Measurements from ENCODE around the gene ZP1.
A peak's percentile ranks its signal among the peaks of the same experiment; 100 is the strongest.

The ZP1 gene

GRCh38 chr11:60910711-60911380 is 43.5 kb downstream of the ZP1 start:
- in situ Hi-C loops (cut with MboI; ENCODE audit: low sequenced_read_pairs): loop anchor here (25.0 kb wide), 1 partner anchor 799 kb away; no protein-coding TSS in a partner anchor
- peaks cover 14% of the 10 kb centered on the region for H3K27me3 ChIP-seq (ENCODE audit: low read depth)
- H3K4me3 ChIP-seq: no peak overlapping the region
- H3K9me3 ChIP-seq: no peaks in the 10 kb centered on the region
- H3K36me3 ChIP-seq (replicated peaks): peaks cover 6% of the 10 kb centered on the region; the same call in 1 of the 2 replicates
- DNase-seq (ENCODE audit: low spot score in 2 of 2): no peak
- H3K4me1 ChIP-seq: peaks cover 7% of the 10 kb centered on the region

- Histone ChIP-seq H3K27me3 (ENCODE audit: low read depth) (peaks cover 14% of the 10 kb centered on the region), H3K36me3 (replicated peaks) (peaks cover 6% of the 10 kb centered on the region), H3K4me1 (peaks cover 13% of the 10 kb centered on the region), H3K9me3 (no peaks in the 10 kb centered on the region), H3K4me3 (no peak overlapping the region)
- in situ Hi-C loops (cut with MboI; ENCODE audit: low sequenced_read_pairs): loop anchor here (25.0 kb wide), 1 partner anchor 800 kb away; no protein-coding TSS in a partner anchor
- DNase-seq (ENCODE audit: low spot score in 2 of 2): no peak
Measured at GRCh38 chr11:60912223-60912850, 45.0 kb downstream of the ZP1 start.

GRCh38 chr11:60912851-60913528 is 45.6 kb downstream of the ZP1 start:
- H3K9me3 ChIP-seq: no peaks in the 10 kb centered on the region
- no peak overlapping the region for H3K4me3 ChIP-seq
- peaks cover 6% of the 10 kb centered on the region for H3K36me3 ChIP-seq (replicated peaks)
- peaks cover 14% of the 10 kb centered on the region for H3K27me3 ChIP-seq (ENCODE audit: low read depth)
- peaks cover 15% of the 10 kb centered on the region for H3K4me1 ChIP-seq
- in situ Hi-C loops (cut with MboI; ENCODE audit: low sequenced_read_pairs): loop anchor here (25.0 kb wide), 1 partner anchor 801 kb away; no protein-coding TSS in a partner anchor
- no peak for DNase-seq (ENCODE audit: low spot score in 2 of 2)

- H3K4me3 ChIP-seq: peak within 1 kb of the TSS; percentile 63
- peak; percentile 86 to 89 for DNase-seq (ENCODE audit: low spot score in 2 of 2)
- H3K27me3 ChIP-seq (ENCODE audit: low read depth): peaks cover 9% of the 10 kb centered on the region
- H3K4me1 ChIP-seq: peaks cover 17% of the 10 kb centered on the region
- no peaks in the 10 kb centered on the region for H3K9me3 ChIP-seq
- in situ Hi-C loops (cut with MboI; ENCODE audit: low sequenced_read_pairs): loop anchor here (25.0 kb wide), 1 partner anchor 802 kb away; no protein-coding TSS in a partner anchor
- H3K36me3 ChIP-seq (replicated peaks): peaks cover 11% of the 10 kb centered on the region
Measured at GRCh38 chr11:60913793-60914632, 46.7 kb downstream of the ZP1 start, which contains the start of gene TMEM109. TMEM109 (plus strand) TSS chr11:60914158; CDS start chr11:60919694, 5,536 bp downstream.

GRCh38 chr11:60914633-60915247 is 47.4 kb downstream of the ZP1 start:
- Histone ChIP-seq H3K4me1 (peaks cover 17% of the 10 kb centered on the region), H3K27me3 (ENCODE audit: low read depth) (peaks cover 3% of the 10 kb centered on the region), H3K4me3 (peak overlapping the region; percentile 63), H3K9me3 (no peaks in the 10 kb centered on the region), H3K36me3 (replicated peaks) (peaks cover 16% of the 10 kb centered on the region)
- in situ Hi-C loops (cut with MboI; ENCODE audit: low sequenced_read_pairs): loop anchor here (25.0 kb wide), 1 partner anchor 802 kb away; no protein-coding TSS in a partner anchor
- peak in 1 of 2 experiments; percentile 50 for DNase-seq (ENCODE audit: low spot score in 2 of 2)

- peak; percentile 91 to 96 for DNase-seq (ENCODE audit: low spot score in 2 of 2)
- Histone ChIP-seq H3K36me3 (replicated peaks) (peaks cover 23% of the 10 kb centered on the region), H3K27me3 (ENCODE audit: low read depth) (peaks cover 3% of the 10 kb centered on the region), H3K4me3 (peak overlapping the region; percentile 63), H3K4me1 (peaks cover 17% of the 10 kb centered on the region), H3K9me3 (no peaks in the 10 kb centered on the region)
- in situ Hi-C loops (cut with MboI; ENCODE audit: low sequenced_read_pairs): loop anchor here (25.0 kb wide), 1 partner anchor 803 kb away; no protein-coding TSS in a partner anchor
Measured at GRCh38 chr11:60915248-60915914, 48.0 kb downstream of the ZP1 start.

- no peaks in the 10 kb centered on the region for H3K27me3 ChIP-seq (ENCODE audit: low read depth)
- H3K4me1 ChIP-seq: peaks cover 17% of the 10 kb centered on the region
- no peak for DNase-seq (ENCODE audit: low spot score in 2 of 2)
- in situ Hi-C loops (cut with MboI; ENCODE audit: low sequenced_read_pairs): loop anchor here (25.0 kb wide), 1 partner anchor 804 kb away; no protein-coding TSS in a partner anchor
- no peaks in the 10 kb centered on the region for H3K9me3 ChIP-seq
- no peak overlapping the region for H3K4me3 ChIP-seq
- H3K36me3 ChIP-seq (replicated peaks): peaks cover 36% of the 10 kb centered on the region
Measured at GRCh38 chr11:60916669-60917206, 49.4 kb downstream of the ZP1 start.

GRCh38 chr11:60917267-60917666 is 49.9 kb downstream of the ZP1 start:
- H3K4me3 ChIP-seq: no peak overlapping the region
- in situ Hi-C loops (cut with MboI; ENCODE audit: low sequenced_read_pairs): loop anchor here (25.0 kb wide), 1 partner anchor 805 kb away; no protein-coding TSS in a partner anchor
- peaks cover 42% of the 10 kb centered on the region for H3K36me3 ChIP-seq (replicated peaks)
- H3K27me3 ChIP-seq (ENCODE audit: low read depth): no peaks in the 10 kb centered on the region
- no peaks in the 10 kb centered on the region for H3K9me3 ChIP-seq
- H3K4me1 ChIP-seq: peaks cover 17% of the 10 kb centered on the region
- no peak for DNase-seq (ENCODE audit: low spot score in 2 of 2)

GRCh38 chr11:60918251-60918938 is 51.1 kb downstream of the ZP1 start:
- H3K9me3 ChIP-seq: no peaks in the 10 kb centered on the region
- in situ Hi-C loops (cut with MboI; ENCODE audit: low sequenced_read_pairs): loop anchor here (25.0 kb wide), 1 partner anchor 806 kb away; no protein-coding TSS in a partner anchor
- no peaks in the 10 kb centered on the region for H3K27me3 ChIP-seq (ENCODE audit: low read depth)
- peaks cover 43% of the 10 kb centered on the region for H3K36me3 ChIP-seq (replicated peaks)
- DNase-seq (ENCODE audit: low spot score in 2 of 2): no peak
- no peak overlapping the region for H3K4me3 ChIP-seq
- peaks cover 16% of the 10 kb centered on the region for H3K4me1 ChIP-seq

- Histone ChIP-seq H3K9me3 (no peaks in the 10 kb centered on the region), H3K4me1 (peaks cover 15% of the 10 kb centered on the region), H3K27me3 (ENCODE audit: low read depth) (no peaks in the 10 kb centered on the region), H3K4me3 (no peak overlapping the region), H3K36me3 (replicated peaks) (peaks cover 43% of the 10 kb centered on the region)
- no peak for DNase-seq (ENCODE audit: low spot score in 2 of 2)
- in situ Hi-C loops (cut with MboI; ENCODE audit: low sequenced_read_pairs): loop anchor here (25.0 kb wide), 1 partner anchor 807 kb away; no protein-coding TSS in a partner anchor
Measured at GRCh38 chr11:60918939-60919265, 51.6 kb downstream of the ZP1 start.

GRCh38 chr11:60919320-60919719 is 52.0 kb downstream of the ZP1 start:
- no peaks in the 10 kb centered on the region for H3K9me3 ChIP-seq
- H3K4me3 ChIP-seq: no peak overlapping the region
- H3K36me3 ChIP-seq (replicated peaks): peaks cover 43% of the 10 kb centered on the region
- H3K27me3 ChIP-seq (ENCODE audit: low read depth): no peaks in the 10 kb centered on the region
- in situ Hi-C loops (cut with MboI; ENCODE audit: low sequenced_read_pairs): loop anchor here (25.0 kb wide), 1 partner anchor 807 kb away; no protein-coding TSS in a partner anchor
- peaks cover 18% of the 10 kb centered on the region for H3K4me1 ChIP-seq
- no peak for DNase-seq (ENCODE audit: low spot score in 2 of 2)
